Hair follicle dermal papilla cell (primary cell): Measurements from ENCODE around the gene MYCL. TPM values are rescaled to one million over a fixed set of nuclear protein-coding genes. Genes with fewer than 3 reads are reported as not detected.

Experiments
- small RNA-seq: library from RNA; depleted of rRNA; stranded (forward); fragments of <200 nt; gene quantifications from one replicate; pipeline ENCODE3, GENCODE V24; 2012
- total RNA-seq: library from RNA; depleted of rRNA; stranded (reverse); fragments of >200 nt; gene quantifications from 2 replicates; pipeline ENCODE4 v1.2.3, GENCODE V29; 2012

MYCL gene
- total RNA-seq, result 0.16 TPM in 1 of 2 replicates, not detected in the other

GRCh38 chr1:39901714-39902459 lies at the start of gene MYCL:
MYCL (minus strand) TSS chr1:39901917; CDS start chr1:39901434, 483 bp downstream.

Small RNAs within 50 kb of the gene (small RNA-seq; reads per million reads assigned to genes)
- not detected for gene RF00019

Other genes with a start within 250 kb of the MYCL start
- gene NT5C1A, start 229.8 kb downstream of the MYCL start, total RNA-seq, result not detected in 2 replicates
- not detected in 2 replicates for gene HPCAL4, start 210.5 kb downstream of the MYCL start, total RNA-seq
- 26.3 and 26.7 TPM in 2 replicates for gene PPIE, start 163.0 kb downstream of the MYCL start, total RNA-seq
- gene OXCT2, start 130.6 kb downstream of the MYCL start, total RNA-seq, result 1.8 and 2.7 TPM in 2 replicates
- not detected in 2 replicates for gene BMP8B, start 113.1 kb downstream of the MYCL start, total RNA-seq
- 16.2 and 31.2 TPM in 2 replicates for gene TRIT1, start 18.4 kb downstream of the MYCL start, total RNA-seq
- 5.2 and 10.5 TPM in 2 replicates for gene MFSD2A, start 53.2 kb upstream of the MYCL start, total RNA-seq
- gene CAP1, start 138.8 kb upstream of the MYCL start, total RNA-seq, result 427 and 489 TPM in 2 replicates
- gene PPT1, start 195.3 kb upstream of the MYCL start, total RNA-seq, result 30.1 and 38.8 TPM in 2 replicates